KOPT-K1 (cell line): ENCODE data around the gene AOPEP.
"Not testable (repeated sequence)": the region's sequence is repeated elsewhere in the genome, so short reads cannot be mapped to it uniquely, and the experiment has no call there.

Experiments used
- H3K27ac ChIP-seq: fragments of 200-600 bp; sonication (generic); 2 replicates; pipeline ENCODE4 v1.5.1; 2016; ENCODE audit warnings: antibody characterized with exemption, mild to moderate bottlenecking, low read depth, low read length; ENCODE audit not compliant: poor library complexity, severe bottlenecking
- H3K36me3 ChIP-seq: fragments of 200-600 bp; sonication (generic); 2 replicates; pipeline ENCODE4 v1.5.1; 2017; ENCODE audit warnings: antibody characterized with exemption, mild to moderate bottlenecking, low read length, moderate library complexity; ENCODE audit not compliant: insufficient read depth
- H3K9me3 ChIP-seq: fragments of 200-600 bp; sonication (generic); 2 replicates; pipeline ENCODE4 v1.5.1; 2017; ENCODE audit warnings: antibody characterized with exemption, low read length, mild to moderate bottlenecking; ENCODE audit not compliant: insufficient read depth, poor library complexity, severe bottlenecking

AOPEP gene

DNA sequence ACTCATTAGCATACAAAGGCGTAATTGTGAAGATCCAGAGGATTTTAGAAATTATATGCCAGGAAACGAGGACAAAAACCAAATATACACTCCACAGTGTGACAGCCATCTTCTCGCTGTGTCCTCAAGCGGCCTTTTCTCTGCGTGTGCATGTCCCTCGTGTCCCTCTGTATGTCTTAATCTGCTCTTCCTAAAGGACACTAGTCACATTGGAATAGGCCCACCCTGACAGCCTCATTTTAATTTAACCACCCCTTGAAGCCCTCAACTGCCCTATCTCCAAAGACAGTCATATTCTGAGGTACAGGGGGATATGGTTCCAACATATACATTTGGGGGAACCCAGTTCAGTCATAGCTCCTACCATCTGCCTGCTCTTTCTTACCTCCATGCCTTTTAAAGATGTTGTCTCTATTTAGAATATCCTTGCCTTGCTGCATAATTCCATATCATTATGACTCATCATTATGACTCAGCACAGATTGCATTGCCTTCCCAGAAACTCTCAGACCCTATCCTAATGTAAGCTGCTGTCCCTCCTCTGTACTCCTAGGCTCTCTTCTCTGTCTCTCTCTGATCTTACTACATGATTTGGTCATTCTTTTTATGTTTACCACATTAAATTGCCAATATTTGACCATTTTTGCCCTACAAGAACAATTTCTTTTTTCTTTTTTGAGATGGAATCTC is 210.9 kb downstream of the AOPEP start:
- Histone ChIP-seq H3K9me3 (no peaks in the 10 kb centered on the region), H3K36me3 (no peaks in the 10 kb centered on the region), H3K27ac (no peak overlapping the region)

DNA sequence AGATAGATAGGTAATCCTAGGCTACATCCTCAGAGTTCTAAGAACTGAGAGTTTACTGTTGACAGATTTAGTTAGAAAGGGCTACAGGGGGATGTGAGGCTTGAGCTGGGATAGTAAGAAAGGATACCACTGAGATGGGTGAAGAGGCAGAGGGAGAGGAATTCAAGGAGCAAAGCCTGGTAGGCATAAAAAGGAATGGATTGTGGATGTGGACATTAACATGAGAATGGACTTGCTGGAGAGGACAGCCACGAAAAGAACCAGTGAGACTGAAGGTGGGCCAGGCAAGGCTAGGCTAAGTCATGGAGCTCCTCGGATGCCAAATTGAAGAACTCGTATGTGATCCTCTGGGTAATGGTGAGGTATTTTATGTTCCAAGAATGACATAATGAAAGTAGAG is 211.9 kb downstream of the AOPEP start:
- Histone ChIP-seq H3K27ac (no peak overlapping the region), H3K36me3 (no peaks in the 10 kb centered on the region), H3K9me3 (no peaks in the 10 kb centered on the region)

DNA sequence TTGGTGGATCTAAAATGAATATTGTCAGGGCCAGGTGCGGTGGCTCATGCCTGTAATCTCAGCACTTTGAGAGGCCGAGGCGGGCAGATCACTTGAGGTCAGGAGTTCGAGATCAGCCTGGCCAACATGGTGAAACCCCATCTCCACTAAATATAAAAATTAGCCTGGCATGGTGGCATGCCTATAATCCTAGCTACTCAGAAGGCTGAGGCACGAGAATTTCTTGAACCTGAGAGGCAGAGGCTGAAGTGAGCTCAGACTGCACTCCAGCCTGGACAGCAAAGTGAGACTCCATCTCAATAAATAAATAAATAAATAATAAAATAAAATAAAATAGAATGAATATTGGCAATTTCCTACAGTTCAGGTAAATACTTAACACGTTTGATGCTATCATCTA is 213.8 kb downstream of the AOPEP start:
- H3K9me3 ChIP-seq: not testable (repeated sequence)

DNA sequence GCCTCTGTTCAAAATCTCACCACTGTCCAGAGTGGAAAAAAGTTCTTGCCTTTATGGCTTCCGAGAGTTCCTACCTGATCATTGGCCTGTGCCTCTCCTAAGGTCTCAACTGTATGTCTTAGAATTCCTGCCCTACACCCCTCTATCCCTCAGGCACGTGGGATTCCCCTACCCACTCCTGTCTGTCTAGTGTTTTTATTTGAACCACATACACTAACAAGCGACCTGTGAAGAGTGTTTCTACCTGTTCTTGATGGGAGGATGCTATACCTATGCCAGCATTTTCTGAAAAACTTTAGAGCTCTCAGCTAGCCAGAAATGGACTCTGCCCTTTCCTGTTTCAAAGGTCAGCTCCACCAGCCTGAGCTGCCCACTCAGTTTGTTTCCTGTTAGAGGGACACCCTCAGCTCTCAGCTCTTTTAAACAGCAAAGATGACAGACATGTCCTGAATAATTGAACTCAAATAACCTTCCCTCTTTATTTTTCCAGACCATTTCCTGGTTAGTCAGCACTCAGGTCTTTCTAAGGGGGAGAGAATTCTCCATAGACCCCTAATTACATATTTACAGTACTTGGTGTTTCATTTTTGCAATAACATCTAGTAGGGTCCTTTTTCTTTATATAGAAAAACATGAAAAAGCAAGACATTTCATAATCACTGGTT is 214.8 kb downstream of the AOPEP start:
- Histone ChIP-seq H3K27ac (no peak overlapping the region), H3K36me3 (no peaks in the 10 kb centered on the region), H3K9me3 (no peaks in the 10 kb centered on the region)

More for the DNA sequence above, 213.8 kb downstream of the AOPEP start:
- H3K27ac ChIP-seq, H3K36me3 ChIP-seq: not testable (repeated sequence)

DNA sequence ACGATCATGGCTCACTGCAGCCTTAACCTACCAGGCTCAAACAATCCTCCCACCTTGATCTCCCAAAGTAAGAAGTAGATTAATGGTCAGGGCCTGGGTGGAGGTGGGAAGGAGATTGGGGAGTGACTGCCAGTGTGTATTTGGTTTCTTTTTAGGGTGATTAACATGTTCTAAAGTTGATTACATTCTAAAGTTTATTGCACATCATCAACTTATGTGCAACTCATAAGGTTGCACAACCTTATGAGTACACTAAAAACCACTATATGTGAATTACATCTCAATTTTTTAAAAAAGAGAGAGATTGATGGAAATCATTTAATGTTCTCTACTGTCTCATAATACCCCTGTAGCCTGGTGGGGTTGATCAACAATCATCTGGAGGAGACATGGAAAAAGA is 218.1 kb downstream of the AOPEP start:
- no peak overlapping the region for H3K27ac ChIP-seq

DNA sequence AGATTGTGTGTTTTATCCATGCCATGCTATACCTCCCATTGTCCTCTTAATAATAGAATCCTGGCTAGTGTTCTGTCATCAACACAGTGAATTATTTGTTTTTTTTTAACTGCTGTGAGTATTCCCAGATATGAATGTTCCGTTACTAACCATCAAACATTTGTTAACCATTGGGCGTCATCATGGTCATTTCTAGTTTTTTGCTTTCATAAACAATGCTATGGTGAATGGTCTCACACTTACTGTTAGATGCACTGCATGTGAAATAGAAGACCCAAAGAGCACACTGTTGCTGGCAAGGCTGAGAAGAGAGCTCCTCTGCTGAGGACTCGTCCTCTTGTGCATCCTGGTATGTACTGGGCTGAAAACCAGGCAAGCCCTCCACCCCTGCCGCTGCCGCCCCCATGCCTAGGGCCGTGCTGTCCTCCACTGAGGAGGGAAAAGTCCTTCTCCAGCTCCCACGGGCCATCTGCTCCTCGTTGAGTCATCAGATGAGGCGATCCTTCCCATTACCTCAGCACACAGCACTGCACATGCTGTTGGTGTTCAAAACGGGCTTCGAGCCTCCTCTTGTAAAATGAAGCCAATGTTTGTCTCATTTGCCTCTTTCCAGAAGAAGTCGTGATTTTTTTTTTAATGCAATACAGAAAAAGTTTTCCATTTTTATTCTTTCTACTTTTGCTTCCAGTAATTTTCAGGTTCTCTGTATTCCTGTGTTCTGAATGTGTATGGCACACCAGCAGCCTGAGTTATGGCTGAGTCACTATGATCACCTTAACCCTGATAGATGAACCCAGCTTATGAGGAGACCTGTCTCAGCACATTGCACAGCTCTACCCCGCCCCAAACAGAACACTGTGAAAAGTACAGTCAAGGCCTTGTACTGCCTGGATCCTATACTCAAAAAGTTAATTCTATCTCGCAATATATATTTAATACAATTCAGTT is 219.0 kb downstream of the AOPEP start:
- Histone ChIP-seq H3K36me3 (no peaks in the 10 kb centered on the region), H3K9me3 (no peaks in the 10 kb centered on the region), H3K27ac (no peak overlapping the region)

More for the DNA sequence above, 218.1 kb downstream of the AOPEP start:
- Histone ChIP-seq H3K9me3 (no peaks in the 10 kb centered on the region), H3K36me3 (no peaks in the 10 kb centered on the region)

DNA sequence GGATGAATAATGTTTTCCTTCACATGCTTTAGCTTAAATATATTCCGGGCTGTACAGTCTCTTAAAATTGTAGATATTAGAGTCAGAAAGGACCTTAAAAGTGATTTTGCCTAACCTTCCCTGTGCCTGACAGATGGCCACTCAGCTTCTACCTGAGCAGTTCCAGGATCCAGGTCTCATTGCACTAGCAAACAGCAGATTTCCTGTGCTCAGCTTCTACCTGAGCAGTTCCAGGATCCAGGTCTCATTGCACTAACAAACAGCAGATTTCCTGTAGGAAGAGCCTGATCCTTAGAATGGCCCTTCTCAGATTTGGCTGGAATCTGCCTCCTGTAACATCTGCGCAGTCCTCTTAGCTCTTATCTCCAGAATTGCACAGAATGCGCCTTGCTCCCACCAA is 219.8 kb downstream of the AOPEP start:
- H3K36me3 ChIP-seq: no peaks in the 10 kb centered on the region
- H3K27ac ChIP-seq: no peak overlapping the region
- no peaks in the 10 kb centered on the region for H3K9me3 ChIP-seq

DNA sequence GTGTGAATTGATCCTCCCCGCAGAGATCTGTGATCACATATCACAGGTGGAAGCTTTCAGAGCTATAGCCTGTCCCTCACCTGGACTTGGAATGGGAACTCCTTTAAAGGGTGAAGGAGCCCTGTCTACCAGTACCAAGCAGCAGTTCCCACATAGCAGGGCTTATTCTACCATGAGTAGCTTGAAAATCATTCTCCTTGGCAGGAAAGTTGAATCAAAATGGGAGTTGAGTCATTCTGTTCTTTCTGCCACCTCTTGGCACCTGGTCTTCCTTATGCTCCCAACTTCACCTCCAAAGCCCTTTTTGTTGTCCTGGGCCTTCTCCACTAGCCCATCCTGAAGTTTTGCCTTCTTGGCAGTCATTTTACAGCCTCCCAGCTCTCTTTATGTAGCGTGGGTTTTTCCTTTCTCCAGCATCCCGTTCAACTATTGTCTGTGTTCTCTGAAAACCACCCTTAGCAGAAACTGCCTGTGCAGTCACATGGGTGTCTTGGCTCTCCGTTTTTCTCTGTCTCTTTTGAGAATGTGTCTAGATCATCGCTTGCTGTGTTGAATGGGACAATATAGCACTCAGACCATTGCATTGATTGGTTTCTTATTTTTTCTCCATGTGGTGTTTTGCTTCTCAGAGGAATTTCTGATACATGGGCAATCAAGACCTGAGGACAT is 222.2 kb downstream of the AOPEP start:
- Histone ChIP-seq H3K27ac (no peak overlapping the region), H3K9me3 (no peaks in the 10 kb centered on the region), H3K36me3 (no peaks in the 10 kb centered on the region)

DNA sequence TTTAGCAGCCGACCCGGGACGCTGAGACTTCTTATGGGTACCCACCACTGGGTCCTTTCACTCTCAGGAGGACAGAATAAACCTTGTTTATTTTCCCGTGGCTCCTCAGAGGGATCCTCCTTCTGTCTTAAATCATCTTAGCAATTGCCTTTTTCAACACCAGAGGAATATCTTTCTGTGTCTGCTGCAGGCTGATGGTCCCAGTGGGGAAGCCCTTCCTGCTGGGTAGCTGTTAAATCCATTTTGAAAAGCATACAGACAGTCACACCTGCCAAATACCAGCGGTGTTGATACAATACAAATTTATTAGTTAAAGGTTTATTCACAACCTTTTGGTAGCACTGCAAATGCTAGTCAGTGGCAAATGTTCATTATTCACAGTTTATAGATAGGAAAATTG is 222.9 kb downstream of the AOPEP start:
- no peaks in the 10 kb centered on the region for H3K36me3 ChIP-seq
- no peaks in the 10 kb centered on the region for H3K9me3 ChIP-seq
- no peak overlapping the region for H3K27ac ChIP-seq

DNA sequence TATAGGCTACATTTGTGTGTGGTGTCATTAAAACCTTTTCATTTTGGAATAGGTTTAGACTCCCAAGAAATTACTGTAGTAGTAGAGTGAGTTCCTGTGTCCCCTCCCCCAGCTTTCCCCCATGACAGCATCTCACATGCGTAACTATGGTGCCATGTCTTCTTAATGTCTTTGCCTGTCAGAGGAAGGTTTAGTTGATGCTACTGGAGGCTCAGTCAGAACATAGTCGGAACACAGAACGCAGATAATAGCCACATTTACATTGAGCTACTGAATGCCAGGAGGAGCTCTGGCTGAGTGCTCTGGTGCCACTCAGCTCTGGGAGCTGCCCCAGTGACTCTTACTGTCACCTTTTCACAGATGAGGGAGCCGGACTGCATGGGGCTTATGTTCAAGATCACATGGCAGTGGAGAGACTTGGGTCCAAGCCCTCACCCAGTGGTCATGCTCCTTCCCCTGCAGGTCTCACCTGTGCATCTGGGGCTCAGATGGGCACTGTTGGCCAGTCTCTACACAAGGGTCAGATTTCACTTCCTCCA is 223.6 kb downstream of the AOPEP start:
- no peaks in the 10 kb centered on the region for H3K9me3 ChIP-seq
- no peak overlapping the region for H3K27ac ChIP-seq
- no peaks in the 10 kb centered on the region for H3K36me3 ChIP-seq

DNA sequence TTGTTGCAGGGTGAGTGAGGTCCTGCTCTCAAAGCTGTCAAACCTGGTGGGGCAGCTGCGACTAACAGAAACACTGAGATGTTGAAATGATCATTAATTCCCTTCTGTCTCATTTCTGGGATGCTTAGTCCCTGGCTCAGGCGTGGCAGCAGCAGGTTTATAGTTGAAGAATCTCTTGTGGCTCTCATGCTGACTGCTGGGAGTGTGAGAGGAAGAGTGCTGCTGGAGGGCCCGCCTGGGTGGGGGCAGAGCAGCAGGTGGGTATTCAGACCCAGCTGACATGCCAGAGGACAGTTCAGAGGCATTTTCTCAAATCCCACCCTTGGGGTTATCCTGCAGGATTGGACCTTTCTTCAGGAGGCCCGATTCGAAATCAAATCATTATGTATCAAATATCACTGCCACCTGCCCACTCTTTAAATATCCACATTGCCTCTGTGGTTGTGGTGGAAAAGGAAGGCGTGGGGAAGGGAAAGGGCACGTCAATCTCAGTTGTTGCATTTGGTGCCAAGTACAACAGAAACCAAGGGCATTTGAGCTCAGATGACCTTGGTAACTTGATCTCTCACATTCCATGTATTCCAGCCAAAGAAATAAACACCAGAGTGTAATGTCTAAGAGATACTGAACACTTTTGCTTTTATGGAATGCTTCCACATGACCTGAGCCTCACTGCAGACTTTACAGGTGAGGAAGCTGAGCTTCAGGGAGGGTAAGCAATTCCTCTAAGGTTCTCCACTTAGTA is 224.3 kb downstream of the AOPEP start:
- Histone ChIP-seq H3K27ac (no peak overlapping the region), H3K36me3 (no peaks in the 10 kb centered on the region), H3K9me3 (no peaks in the 10 kb centered on the region)

DNA sequence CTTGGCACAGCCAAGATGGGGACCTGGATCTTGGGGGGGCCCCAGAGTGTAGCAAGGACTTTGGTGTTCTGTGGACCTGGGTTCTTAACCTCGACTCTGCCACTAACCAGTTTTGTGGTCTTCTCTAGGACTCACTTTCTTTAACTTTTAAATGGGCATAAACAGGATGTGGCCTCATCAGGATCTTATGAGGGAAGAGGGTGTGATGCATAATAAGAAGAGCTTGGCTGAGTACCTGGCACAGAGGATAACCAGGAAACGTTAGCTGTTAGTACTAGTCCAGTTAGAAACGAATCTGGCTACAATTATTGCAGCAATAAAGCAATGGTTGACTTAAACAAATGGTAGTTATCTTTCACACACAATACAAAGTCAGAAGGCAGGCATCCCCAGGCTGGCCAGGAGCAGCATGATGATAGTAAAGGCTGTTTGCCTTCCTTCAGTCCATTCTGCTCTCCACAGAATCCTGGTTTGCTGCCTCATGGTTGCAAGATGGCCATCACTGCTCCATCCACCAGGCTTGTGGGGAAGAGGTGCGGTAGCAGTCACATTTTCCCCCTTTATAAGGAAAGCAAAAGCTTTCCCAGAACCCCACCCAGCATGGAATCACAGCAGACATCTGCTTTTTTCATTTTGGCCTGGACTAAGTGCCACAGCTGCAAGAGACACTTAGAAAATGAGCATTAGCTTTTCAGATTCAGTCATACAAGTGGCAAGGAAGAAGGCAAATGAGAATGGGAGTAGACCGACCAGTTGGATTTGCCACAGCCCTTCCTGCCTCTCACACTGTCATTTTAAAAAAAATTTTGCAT is 225.0 kb downstream of the AOPEP start:
- Histone ChIP-seq H3K9me3 (no peaks in the 10 kb centered on the region), H3K27ac (no peak overlapping the region), H3K36me3 (no peaks in the 10 kb centered on the region)

DNA sequence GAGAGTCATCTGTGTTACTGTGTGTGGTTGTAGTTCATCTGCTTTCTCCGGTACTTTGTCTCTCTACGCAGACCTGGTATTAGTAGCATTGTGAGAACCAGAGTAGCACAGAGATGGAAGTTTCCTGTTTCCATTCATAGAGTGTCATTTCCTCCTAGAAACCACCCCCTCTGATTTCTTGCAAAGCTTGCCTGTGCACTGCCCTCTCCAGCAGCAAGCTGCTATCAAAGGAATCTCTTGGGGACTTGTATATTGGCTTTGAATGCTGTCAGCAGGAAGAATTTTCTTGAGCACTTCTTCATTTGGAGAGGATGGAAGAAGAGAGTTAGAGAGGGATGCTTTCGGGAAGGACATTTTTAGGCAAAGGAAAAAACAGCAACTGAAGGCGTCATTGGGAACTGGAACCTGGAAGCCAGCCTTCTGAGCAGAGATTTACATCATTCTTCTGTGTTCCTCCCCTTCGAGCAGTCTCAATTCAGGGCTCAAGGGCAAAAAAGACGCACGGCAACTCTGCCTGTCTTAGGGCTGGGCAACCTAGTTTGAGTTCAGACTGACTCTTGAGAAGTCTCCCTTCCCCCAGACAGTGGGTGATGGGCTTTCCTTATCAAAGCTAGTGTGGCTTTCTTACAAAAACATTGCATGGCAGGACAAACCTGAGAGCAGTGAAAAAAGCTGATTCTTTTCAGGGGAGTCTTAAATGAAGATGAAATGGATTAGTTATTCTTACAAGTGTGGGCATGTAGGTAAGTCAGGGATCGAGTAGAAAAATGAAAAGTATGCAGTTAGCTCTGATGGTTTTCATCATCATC is 226.3 kb downstream of the AOPEP start:
- H3K9me3 ChIP-seq: no peaks in the 10 kb centered on the region
- no peak overlapping the region for H3K27ac ChIP-seq
- no peaks in the 10 kb centered on the region for H3K36me3 ChIP-seq
